SW 1271 (cell line): ENCODE results near the gene LAX1.

Source experiments
- DNase-seq, 2 experiments: peaks; one replicate each; lab custom pipeline; 2025; lab: John Stamatoyannopoulos, UW

The LAX1 gene

DNA sequence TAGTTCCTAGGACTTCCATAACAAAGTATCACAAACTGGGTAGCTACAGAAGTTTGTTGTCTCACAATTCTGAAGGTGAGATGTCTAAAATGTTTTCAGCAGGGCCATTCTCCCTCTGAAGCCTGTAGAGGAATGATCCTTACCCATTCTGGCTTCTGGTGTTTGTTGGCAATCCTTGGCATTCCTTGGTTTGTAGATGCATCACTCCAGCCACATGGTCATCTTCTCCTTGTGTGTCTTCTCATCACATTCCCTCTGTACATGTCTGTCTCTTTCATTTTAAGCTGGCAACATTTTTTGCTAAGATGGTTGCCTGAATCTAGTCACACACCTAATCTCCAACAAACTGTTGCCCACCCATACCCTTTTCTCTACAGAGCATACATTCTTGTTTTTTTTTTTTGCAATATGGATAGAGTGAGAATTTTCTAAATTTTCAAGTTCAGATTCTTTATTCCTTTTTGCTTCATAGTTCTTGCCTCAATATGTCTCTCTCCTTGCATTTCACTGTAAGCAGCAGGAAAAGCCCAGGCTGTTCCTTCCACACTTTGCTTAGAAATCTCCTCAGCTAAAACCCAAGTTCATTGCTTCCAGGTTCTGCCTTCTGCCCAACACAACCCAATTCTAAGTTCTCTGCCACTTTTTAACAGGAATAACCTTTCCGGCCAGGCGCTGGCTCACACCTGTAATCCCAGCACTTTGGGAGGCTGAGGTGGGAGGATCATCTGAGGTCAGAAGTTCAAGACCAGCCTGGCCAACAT, 48.8 kb downstream of the LAX1 start:
- no peak for DNase-seq

DNA sequence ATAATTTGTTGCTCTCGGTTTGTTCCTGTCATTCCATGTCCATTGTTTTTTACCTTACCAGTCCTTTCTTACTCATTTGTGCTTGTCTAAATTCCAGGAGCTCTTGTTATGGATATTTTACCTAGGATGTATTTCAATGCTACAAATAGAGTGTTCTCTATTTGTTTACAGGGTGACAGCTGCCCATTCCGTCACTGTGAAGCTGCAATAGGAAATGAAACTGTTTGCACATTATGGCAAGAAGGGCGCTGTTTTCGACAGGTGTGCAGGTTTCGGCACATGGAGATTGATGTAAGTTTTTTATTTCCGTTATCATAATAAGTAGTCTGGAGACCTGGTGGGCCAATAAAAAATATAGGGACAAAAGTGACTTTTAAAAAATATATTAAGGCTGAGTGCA, 53.4 kb downstream of the LAX1 start:
- no peak for DNase-seq

- no peak for DNase-seq
Observed at GRCh38 chr1:203823306-203823705, 58.3 kb downstream of the LAX1 start.
